ENCODE measurements around the gene MPHOSPH9. TPM values are rescaled to one million over a fixed set of nuclear protein-coding genes. Genes with fewer than 3 reads are reported as not detected.

MPHOSPH9 gene
- total RNA-seq, 1 experiment from 2014 or later: 43.1 TPM

DNA sequence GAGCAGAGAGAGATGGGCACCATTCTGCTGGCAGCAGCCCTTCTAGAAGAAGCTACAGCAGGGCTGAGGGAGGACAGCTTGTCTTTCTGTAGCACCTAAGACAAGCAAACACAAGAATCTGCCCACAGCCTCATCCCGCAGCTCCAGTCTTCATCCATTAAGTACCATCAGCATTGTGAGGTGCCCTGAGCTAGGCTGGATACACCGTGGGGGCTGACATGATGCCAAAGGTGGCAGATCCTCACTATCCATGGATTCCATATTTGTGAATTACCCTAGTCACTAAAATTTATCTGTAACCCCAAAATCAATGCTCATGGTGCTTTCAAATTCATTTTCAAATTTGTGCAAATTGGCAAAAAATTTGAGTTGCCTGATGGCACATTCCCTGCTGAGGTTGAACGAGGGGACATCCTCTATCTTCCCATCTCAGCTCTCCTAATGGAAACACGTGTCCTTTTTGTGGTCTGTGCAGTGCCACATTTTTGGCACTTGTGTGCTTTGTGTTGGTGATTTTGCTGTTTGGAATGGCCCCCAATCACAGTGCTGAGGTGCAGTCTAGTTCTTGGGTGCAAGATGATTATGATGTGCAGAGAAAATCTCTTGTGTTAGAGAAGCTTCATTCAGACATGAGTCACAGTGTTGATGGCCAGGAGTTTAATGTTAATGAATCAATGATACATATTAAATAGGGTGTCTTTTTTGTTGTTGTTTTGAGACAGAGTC, 89.0 kb downstream of the MPHOSPH9 start:
- no peak overlapping the region for H3K4me3 Mint-ChIP-seq (ENCODE audit: unreplicated experiment)
- Histone ChIP-seq H3K4me1 (peaks cover 32% of the 10 kb centered on the region), H3K9me3 (no peaks in the 10 kb centered on the region), H3K36me3 (ENCODE audit: control insufficient read depth, insufficient read depth, low read length) (no peaks in the 10 kb centered on the region), H3K27me3 (replicated peaks; ENCODE audit: control insufficient read depth, insufficient read depth, low read length) (no peaks in the 10 kb centered on the region), H3K4me3 (ENCODE audit: low read depth, low read length) (no peak overlapping the region)
- POLR2A ChIA-PET: no interaction called here
- intact Hi-C loops (cut with micrococcal nuclease; ENCODE audit: unreplicated experiment): loop anchor here (10.0 kb wide), 2 partner anchors 49 to 159 kb away; partner anchors contain the start of gene ARL6IP4
- CTCF ChIA-PET: interaction anchor here (1.2 kb wide), 1 partner anchor 15 kb away, joined by 3 read pairs; no protein-coding TSS in a partner anchor
- no peaks in the 10 kb centered on the region for H3K27me3 Mint-ChIP-seq (ENCODE audit: insufficient read depth, unreplicated experiment)
- DNase-seq: no peak
- H3K9me3 Mint-ChIP-seq (ENCODE audit: unreplicated experiment): no peaks in the 10 kb centered on the region
- no peaks in the 10 kb centered on the region for H3K36me3 Mint-ChIP-seq (ENCODE audit: insufficient read depth, unreplicated experiment)
- H3K27ac Mint-ChIP-seq (ENCODE audit: unreplicated experiment): no peak overlapping the region
- no TSS peak for BruUV-seq (replicated peaks)
- TF ChIP-seq, protein P1, sequence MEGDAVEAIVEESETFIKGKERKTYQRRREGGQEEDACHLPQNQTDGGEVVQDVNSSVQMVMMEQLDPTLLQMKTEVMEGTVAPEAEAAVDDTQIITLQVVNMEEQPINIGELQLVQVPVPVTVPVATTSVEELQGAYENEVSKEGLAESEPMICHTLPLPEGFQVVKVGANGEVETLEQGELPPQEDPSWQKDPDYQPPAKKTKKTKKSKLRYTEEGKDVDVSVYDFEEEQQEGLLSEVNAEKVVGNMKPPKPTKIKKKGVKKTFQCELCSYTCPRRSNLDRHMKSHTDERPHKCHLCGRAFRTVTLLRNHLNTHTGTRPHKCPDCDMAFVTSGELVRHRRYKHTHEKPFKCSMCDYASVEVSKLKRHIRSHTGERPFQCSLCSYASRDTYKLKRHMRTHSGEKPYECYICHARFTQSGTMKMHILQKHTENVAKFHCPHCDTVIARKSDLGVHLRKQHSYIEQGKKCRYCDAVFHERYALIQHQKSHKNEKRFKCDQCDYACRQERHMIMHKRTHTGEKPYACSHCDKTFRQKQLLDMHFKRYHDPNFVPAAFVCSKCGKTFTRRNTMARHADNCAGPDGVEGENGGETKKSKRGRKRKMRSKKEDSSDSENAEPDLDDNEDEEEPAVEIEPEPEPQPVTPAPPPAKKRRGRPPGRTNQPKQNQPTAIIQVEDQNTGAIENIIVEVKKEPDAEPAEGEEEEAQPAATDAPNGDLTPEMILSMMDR (IDR thresholded peaks at IDR 0.05; ENCODE audit: insufficient read depth in 1 of 2, low read depth in 1 of 2, low read length in 1 of 2, severe bottlenecking in 1 of 2, unreplicated experiment in 1 of 2): no peak
- peaks cover 6% of the 10 kb centered on the region for H3K4me1 Mint-ChIP-seq (ENCODE audit: low read depth, unreplicated experiment)

DNA sequence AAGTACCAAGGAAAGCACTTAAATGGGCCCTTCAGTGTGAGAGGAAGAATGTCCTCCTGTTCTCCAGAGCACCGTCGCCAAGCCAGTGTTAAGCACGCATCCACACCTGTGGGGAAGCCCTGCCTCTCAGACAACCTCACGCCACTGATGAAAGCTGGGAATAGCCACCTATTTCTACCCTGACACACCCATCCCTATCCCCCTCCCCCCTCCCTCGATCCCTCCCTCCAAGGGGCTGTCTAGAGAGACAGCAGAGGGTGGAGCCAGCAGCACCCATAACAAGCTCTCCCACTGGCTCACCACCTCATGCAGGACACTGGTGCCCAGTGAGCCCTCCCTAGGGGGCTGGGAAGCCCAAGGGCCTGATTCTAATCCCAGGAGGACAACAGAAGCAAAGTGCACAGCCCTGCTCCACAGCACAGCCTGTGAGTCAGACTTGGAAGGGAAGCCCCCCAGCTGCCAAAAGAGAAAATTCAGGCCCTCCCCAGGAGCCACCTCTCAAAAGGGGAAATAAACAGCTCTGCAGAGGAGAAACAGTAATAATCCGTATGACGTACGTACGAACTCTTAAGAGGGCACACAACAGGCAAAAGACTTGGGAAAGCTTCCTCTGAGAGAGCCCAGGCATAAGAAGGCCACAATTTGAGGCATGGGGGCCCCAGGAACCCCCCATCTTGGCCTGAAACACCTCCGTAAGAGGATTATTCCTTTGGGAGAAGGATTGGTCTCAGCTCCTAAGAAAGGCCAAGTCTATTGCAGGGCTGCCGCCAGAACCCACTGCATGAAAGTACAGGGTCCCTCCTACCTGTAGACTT, 89.8 kb downstream of the MPHOSPH9 start:
- Mint-ChIP-seq H3K36me3 (ENCODE audit: insufficient read depth, unreplicated experiment) (no peaks in the 10 kb centered on the region), H3K9me3 (ENCODE audit: unreplicated experiment) (no peaks in the 10 kb centered on the region), H3K4me1 (ENCODE audit: low read depth, unreplicated experiment) (peaks cover 6% of the 10 kb centered on the region), H3K4me3 (ENCODE audit: unreplicated experiment) (no peak overlapping the region), H3K27ac (ENCODE audit: unreplicated experiment) (no peak overlapping the region), H3K27me3 (ENCODE audit: insufficient read depth, unreplicated experiment) (no peaks in the 10 kb centered on the region)
- no peaks in the 10 kb centered on the region for H3K27me3 ChIP-seq (replicated peaks; ENCODE audit: control insufficient read depth, insufficient read depth, low read length)
- no peaks in the 10 kb centered on the region for H3K9me3 ChIP-seq
- intact Hi-C loops (cut with micrococcal nuclease; ENCODE audit: unreplicated experiment): loop anchor here (10.0 kb wide), 2 partner anchors 48 to 158 kb away; partner anchors contain the start of gene ARL6IP4
- peaks cover 32% of the 10 kb centered on the region for H3K4me1 ChIP-seq
- TF ChIP-seq, protein P1 (IDR thresholded peaks at IDR 0.05; ENCODE audit: insufficient read depth in 1 of 2, low read depth in 1 of 2, low read length in 1 of 2, severe bottlenecking in 1 of 2, unreplicated experiment in 1 of 2): no peak
- DNase-seq: no peak
- ChIA-PET CTCF (interaction anchor here (1.2 kb wide), 1 partner anchor 16 kb away, joined by 3 read pairs; no protein-coding TSS in a partner anchor), POLR2A (no interaction called here)
- BruUV-seq (replicated peaks): no TSS peak
- H3K36me3 ChIP-seq (ENCODE audit: control insufficient read depth, insufficient read depth, low read length): no peaks in the 10 kb centered on the region
- no peak overlapping the region for H3K4me3 ChIP-seq (ENCODE audit: low read depth, low read length)

DNA sequence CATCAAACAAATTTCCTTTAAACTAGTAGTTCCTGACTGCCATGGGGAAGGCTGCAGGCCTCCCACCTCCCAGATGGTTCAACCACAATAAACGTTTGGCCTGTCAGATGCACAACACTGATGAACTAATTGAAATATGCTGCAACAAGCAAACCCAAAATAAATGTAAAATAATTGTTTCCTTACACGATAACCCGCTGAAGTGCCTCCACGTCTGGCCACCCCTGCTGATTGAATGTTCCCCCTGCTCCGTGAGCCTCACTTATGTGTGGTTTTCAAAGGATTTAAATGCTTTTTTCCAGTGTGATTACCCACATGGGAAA, 90.5 kb downstream of the MPHOSPH9 start:
- Histone ChIP-seq H3K27me3 (replicated peaks; ENCODE audit: control insufficient read depth, insufficient read depth, low read length) (no peaks in the 10 kb centered on the region), H3K4me1 (peaks cover 32% of the 10 kb centered on the region), H3K9me3 (no peaks in the 10 kb centered on the region), H3K4me3 (ENCODE audit: low read depth, low read length) (no peak overlapping the region), H3K36me3 (ENCODE audit: control insufficient read depth, insufficient read depth, low read length) (no peaks in the 10 kb centered on the region)
- Mint-ChIP-seq H3K36me3 (ENCODE audit: insufficient read depth, unreplicated experiment) (no peaks in the 10 kb centered on the region), H3K27me3 (ENCODE audit: insufficient read depth, unreplicated experiment) (no peaks in the 10 kb centered on the region), H3K4me3 (ENCODE audit: unreplicated experiment) (no peak overlapping the region), H3K27ac (ENCODE audit: unreplicated experiment) (no peak overlapping the region), H3K4me1 (ENCODE audit: low read depth, unreplicated experiment) (peaks cover 6% of the 10 kb centered on the region), H3K9me3 (ENCODE audit: unreplicated experiment) (no peaks in the 10 kb centered on the region)
- ChIA-PET CTCF (interaction anchor here (0.5 to 0.6 kb wide), 2 partner anchors 8 to 16 kb away, joined by 3 to 4 read pairs; partner anchors contain the start of gene PITPNM2), POLR2A (interaction anchor here (0.9 kb wide), 1 partner anchor 90 kb away, joined by 3 read pairs; the partner anchor contains the start of gene MPHOSPH9)
- DNase-seq: no peak
- BruUV-seq (replicated peaks): no TSS peak
- intact Hi-C loops (cut with micrococcal nuclease; ENCODE audit: unreplicated experiment): loop anchor here (10.0 kb wide), 2 partner anchors 48 to 158 kb away; partner anchors contain the start of gene ARL6IP4
- TF ChIP-seq, protein P1 (IDR thresholded peaks at IDR 0.05; ENCODE audit: insufficient read depth in 1 of 2, low read depth in 1 of 2, low read length in 1 of 2, severe bottlenecking in 1 of 2, unreplicated experiment in 1 of 2): no peak
